HG03066 (cell line): ENCODE measurements around the gene FAM20C.

ENCODE experiments used
- ATAC-seq: cut with Tn5 transposase; IDR thresholded peaks from one replicate; pipeline ENCODE4 v1.9.1; 2021; ENCODE audit warnings: low read depth; ENCODE audit not compliant: unreplicated experiment

FAM20C gene

GRCh38 chr7:298375-298702 is 106.0 kb downstream of the FAM20C start:
- ATAC-seq = no peak

GRCh38 chr7:298743-299142 is 106.4 kb downstream of the FAM20C start:
- ATAC-seq = no peak

GRCh38 chr7:299169-299568 is 106.8 kb downstream of the FAM20C start:
- ATAC-seq = no peak

- no peak for ATAC-seq
Measured at GRCh38 chr7:299628-300027, 107.3 kb downstream of the FAM20C start.

- no peak for ATAC-seq
Measured at GRCh38 chr7:300048-300447, 107.7 kb downstream of the FAM20C start.

- ATAC-seq = no peak
Measured at GRCh38 chr7:300546-301290, 108.3 kb downstream of the FAM20C start.

- ATAC-seq = no peak
Measured at GRCh38 chr7:301291-302053, 109.1 kb downstream of the FAM20C start.

GRCh38 chr7:302054-302992 is 110.0 kb downstream of the FAM20C start:
- no peak for ATAC-seq

- no peak for ATAC-seq
Measured at GRCh38 chr7:303425-303824, 111.1 kb downstream of the FAM20C start.

GRCh38 chr7:303884-304573 is 111.7 kb downstream of the FAM20C start:
- ATAC-seq = no peak

GRCh38 chr7:304574-305409 is 112.4 kb downstream of the FAM20C start:
- ATAC-seq = no peak

GRCh38 chr7:305410-306151 is 113.2 kb downstream of the FAM20C start:
- ATAC-seq = no peak

- no peak for ATAC-seq
Measured at GRCh38 chr7:307970-308369, 115.6 kb downstream of the FAM20C start.

GRCh38 chr7:309586-310228 is 117.3 kb downstream of the FAM20C start:
- ATAC-seq = no peak
